GM19240 (cell line): Measurements from ENCODE around the gene SGMS1.
"Not testable (repeated sequence)": the region's sequence is repeated elsewhere in the genome, so short reads cannot be mapped to it uniquely, and the experiment has no call there.

Experiments
- DNase-seq: peaks from one replicate; pipeline ENCODE4 v3.0.0; 2011; ENCODE audit warnings: low spot score; ENCODE audit not compliant: insufficient read length

The SGMS1 gene

DNA sequence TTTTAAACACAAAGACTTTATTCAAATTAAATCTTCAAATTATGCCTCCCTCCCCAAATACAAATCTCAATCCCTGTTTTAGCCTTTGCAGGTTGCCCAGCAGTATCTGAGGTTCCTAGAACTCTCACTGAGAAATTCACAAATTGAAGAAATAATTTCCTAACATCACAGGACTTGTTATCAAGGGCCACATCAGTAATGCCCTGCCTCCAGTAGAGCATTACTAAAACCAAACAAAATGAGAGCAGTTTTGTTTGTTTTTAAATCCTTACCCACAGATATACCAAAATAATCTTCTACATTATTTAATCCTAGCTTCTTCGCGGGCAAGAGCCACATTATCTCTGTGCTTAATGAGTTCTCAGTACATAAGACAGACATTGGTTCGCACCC, 152.2 kb downstream of the SGMS1 start:
- DNase-seq: no peak

DNA sequence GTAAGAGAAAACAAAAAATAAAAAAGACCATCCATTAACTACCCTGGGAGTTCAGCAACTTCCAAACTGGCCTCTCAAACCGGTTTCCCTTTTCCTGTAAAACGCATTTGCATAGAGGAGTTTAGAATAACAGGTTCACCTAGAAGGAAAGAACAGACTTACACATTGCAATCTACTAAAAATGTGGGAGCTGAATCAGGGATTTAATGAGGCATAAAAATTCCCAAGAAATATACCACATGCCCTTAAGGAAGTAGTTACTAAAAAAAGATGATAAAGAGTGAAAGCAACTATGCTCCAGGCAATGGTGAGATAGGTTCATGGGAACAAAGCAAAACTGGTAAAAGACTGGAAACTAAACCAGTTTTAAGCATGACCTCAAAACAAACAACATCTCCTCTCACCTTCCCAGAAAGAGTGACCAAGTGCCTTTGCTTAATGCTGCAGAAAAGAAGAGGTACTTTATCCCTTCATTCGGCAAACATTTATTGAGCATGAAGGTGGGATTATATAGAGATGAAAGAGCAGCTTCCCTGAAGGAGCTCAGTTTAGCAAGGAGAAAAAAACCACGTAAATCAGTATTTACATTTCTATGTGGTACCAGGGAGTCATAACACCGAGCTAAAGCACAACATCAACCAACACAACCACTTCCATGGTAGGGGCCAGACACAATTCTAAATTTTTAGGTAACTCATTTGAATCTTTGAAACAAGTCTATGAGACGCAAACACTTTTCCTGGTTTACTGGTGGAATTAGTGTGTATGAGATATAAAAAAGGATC, 152.8 kb downstream of the SGMS1 start:
- no peak for DNase-seq

DNA sequence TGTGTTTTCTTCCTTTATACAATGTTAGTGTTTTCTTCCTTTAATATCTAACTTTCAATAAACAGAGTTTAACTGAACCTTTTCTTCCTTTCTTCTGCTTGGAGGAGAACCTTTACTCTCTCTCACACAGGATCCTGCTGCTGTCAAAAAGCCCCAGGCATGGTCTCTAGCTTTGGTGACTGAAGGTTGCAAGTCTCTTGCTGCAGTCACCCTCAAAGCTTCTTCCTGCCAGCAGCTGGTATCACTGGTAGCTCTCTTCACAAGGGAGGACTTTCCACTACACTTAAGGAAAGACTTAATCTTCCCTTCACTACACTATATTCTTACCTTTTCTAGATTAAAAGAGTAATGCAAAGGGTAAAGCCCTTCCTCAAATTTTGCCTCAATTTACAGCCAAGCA, 153.4 kb downstream of the SGMS1 start:
- DNase-seq: no peak

DNA sequence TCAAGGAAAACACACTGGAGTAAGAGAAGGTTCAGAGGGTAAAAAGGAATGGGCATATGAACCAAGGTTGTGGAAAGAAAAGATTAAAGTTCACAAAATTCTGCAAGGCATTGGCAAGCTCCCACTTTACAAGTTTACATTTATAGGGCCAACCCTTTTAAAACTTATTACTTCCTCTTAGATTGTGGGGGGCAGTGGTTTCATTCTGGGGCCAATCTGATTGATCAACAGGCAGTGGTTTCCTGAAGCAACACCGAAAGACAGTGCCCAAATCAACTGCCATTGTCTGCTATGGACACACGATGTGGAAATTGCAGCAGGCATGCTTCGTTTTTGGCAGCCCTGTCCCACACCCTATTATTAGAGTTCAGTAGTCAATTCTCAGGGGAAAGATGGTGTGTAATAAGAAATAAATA, 154.0 kb downstream of the SGMS1 start:
- DNase-seq: no peak

DNA sequence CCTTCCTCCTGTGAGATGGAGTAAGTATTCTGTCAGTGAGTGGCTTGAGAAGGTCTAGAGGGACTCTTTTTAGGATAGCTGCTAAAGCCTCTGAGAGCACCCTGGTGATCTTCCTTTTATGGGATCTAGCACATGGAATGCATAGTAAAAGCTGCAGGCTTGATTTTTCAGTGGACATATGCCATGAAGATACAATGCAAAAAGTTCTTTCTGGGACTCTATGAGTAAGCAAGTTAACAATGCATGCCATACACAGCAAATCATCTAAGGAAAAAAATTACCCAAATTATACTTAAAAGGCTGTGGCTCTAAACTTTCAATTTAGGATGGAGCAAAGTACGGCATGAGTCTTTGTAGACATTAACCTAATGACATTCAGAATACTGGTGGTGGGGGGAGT, 154.5 kb downstream of the SGMS1 start:
- DNase-seq: no peak

DNA sequence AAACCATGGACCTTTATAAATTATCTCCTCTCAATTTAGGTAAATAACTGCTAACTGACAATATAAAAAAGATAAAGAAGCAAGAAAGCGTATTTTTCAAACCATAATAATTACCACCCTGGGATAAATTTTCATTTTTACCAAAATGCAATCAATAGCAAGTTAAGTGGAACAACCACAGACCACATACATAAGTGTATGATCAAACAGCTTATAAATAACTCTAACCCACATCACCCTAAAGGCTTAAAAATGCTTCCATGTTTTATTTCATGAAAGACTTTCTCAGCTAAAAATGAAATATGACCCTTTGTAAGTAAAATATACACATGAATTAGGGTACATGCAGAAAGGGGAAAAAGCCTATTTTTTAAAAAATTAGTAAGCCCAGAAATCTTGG, 156.5 kb downstream of the SGMS1 start:
- DNase-seq: no peak

DNA sequence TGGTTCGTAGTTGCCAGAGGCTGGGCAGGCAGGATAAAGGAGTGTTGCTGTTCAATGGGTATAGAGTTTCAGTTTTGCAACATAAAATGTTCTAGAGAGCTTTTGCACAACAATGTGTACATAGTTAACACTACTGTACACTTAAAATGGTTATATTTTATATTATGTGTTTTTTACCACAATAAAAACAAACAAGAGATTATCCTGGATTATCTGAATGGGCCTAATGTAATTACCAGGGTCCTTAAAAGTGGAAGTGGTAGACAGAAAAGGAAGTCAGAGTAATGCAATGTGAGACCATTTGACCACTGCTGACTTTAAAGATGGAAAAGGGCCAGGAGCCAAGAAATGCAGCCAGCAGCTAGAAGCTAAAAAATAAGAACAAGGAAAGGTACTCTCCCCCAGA, 159.7 kb downstream of the SGMS1 start:
- DNase-seq: no peak

DNA sequence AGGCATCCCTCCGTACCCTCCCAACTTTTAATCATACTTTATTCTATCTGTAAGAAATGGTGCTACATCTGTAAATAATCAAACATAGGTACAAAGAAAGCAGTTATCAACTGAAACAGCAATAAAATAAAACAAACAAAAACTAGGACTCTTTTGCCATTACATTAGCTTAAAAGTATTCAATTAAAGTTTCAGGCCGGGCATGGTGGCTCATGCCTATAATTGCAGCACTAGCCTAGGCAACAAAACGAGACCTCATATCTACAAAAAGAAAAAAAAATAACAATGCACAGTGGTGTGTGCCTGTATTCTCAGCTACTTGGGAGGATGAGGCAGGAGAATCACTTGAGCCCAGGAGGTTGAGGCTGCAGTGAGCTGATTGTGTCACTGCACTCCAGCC, 161.9 kb downstream of the SGMS1 start:
- no peak for DNase-seq

DNA sequence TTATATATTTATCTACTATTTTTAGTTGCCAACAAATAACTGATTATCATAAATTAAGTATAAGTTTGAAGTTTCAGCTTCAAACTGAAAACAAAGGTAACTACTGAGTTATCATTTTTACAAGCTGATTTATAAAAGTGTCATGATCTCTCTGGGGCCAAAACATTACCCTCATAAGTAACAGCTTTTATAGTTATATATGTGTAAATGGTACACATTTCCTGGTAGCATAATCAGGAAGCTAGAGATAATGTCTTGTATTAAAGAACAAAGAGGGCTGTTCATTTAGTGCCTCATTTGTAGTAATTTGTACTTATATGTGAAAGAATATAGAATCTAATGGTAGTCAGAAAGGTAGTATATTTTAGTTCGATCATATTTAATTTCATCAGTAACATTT, 162.6 kb downstream of the SGMS1 start:
- DNase-seq: no peak

DNA sequence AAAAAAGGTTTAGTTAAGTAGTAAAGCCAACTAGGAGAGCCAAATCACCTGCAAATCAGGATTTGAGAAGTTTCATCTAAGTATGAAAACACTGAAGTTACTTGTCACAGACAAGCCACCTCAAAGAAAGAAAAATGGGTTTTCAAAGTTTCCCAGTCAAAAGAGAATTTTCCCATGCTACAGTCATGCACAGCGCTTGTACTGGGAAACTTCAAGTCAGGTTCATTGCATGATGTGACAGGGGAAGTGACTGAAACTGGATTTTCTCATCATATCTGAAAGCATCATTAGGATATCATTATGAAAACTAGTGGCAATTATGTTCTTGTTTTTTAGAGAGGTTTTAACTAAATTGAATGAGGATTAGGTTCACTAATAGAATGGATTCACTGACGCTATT, 167.0 kb downstream of the SGMS1 start:
- no peak for DNase-seq

DNA sequence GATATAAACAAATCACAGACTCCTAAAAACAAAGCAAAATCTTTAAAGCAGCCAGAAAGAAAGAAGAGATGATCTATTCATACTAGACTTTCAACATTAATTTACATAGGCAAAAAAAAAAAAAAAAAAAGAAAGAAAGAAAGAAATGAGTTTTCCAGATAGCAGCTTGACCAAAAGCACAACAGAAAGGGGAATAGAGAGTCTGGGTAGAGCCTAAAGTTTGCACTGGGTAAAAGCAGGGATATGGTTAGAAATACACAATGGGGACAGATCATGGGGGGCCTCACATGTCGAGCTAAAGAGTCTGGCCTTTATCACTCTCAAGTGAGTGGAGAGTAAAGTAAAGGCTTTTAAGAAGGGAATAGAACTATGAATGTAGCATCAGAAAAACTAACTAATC, 169.8 kb downstream of the SGMS1 start:
- no peak for DNase-seq

DNA sequence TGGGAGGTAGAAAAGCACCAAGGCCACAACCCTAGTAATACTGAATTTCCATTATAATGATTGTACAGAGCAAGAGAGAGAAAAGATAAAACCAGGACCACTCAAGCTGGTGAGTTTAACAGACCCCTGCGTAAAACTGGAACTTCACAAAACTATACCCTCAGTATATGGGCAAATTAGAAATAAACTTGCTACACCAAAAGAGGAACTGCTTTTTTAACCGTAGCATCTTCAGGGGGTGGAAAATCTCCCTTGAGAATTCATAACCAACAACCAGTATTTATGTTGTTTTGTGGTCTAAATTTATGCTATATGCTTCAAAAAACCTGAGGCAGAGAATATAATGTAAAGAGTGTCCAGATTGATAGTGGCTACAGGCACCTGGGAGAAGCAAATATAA, 171.2 kb downstream of the SGMS1 start:
- no peak for DNase-seq

DNA sequence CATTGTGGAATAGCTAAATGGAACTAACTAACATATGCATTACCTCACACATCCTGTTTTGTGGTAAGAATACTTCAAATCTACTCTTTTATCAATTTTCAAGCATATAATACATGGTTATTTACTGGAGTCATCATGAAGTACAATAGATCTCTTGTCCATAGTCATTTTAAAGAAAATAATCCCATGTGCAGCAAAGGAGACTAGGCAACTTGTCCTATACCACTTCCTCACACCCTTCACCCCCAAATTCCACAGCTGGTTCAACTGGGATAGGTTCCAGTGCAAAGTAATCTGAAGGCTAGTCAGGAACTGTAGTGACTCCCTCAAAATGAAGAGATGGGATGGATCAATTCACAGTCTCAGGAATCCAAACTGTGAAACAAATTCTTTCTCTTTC, 176.1 kb downstream of the SGMS1 start:
- no peak for DNase-seq

DNA sequence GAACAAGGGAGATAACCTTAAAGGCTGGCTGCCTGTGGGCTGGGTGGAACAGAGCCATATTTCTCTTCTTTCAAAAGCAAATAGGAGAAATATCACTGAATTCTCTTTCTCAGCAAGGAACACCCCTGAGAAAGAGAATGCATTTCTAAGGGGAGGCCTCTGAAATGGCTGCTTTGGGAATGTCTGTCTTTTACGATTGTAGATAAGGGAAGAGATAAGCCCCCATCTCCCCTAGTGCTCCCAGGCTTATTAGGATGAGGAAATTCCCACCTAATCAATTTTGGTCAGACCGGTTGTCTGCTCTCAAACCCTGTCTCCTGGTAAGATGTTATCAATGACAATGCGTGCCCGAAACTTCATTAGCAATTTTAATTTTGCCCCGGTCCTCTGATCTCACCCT, 178.0 kb downstream of the SGMS1 start:
- DNase-seq: not testable (repeated sequence)

DNA sequence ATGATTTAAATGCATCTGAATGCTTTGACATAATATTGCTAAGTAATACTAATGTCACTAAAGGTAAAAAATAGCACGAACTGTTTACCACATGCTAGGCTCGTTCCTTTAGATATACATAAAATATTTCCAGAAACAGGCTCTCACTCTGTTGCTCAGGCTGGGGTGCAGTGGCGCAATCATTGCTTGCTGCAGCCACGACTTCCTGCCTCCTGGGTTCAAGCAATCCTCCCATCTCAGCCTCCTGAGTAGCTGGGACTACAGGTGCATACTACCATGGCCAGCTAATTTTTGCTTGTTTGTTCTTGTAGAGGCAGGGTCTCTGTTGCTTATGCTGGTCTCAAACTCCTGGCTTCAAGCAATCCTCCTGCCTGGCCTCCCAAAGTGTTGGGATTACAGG, 183.3 kb downstream of the SGMS1 start:
- no peak for DNase-seq

DNA sequence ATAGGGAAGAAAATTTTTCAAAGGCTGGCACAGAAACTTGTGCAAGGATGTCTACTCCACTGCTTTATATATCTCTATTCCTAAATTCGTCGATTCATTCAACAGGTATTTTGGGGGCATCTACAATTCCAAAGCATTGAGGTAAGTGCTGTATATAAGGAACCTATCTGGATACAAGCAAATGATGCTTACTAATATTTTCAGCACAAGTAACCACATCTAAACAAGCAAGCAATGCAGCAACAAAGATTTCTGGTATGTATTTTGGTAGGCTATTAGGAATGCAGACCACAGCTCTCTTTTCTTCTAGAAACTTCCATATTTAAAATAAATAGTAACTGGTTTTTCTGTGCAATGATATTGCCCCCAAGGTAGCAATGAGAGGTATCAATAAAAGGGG, 183.9 kb downstream of the SGMS1 start:
- DNase-seq: no peak

DNA sequence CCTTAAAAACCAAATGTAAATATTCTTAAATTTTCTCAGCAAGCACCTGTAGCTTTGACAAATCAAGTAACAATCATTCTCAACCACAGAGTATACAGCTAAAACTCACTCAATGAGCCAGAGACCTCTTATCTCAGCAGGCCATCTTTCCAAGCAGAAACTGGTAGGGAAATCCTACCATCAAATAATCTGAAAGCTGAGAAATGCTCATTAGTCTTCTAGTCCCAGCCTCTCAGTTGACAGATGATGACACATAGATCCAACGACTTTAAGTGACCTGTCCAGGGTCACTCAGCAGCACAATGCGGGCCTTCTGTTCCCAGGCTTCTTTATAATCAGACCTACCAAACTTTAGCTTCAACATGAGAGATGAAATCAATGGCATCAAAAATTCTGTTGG, 184.6 kb downstream of the SGMS1 start:
- no peak for DNase-seq

DNA sequence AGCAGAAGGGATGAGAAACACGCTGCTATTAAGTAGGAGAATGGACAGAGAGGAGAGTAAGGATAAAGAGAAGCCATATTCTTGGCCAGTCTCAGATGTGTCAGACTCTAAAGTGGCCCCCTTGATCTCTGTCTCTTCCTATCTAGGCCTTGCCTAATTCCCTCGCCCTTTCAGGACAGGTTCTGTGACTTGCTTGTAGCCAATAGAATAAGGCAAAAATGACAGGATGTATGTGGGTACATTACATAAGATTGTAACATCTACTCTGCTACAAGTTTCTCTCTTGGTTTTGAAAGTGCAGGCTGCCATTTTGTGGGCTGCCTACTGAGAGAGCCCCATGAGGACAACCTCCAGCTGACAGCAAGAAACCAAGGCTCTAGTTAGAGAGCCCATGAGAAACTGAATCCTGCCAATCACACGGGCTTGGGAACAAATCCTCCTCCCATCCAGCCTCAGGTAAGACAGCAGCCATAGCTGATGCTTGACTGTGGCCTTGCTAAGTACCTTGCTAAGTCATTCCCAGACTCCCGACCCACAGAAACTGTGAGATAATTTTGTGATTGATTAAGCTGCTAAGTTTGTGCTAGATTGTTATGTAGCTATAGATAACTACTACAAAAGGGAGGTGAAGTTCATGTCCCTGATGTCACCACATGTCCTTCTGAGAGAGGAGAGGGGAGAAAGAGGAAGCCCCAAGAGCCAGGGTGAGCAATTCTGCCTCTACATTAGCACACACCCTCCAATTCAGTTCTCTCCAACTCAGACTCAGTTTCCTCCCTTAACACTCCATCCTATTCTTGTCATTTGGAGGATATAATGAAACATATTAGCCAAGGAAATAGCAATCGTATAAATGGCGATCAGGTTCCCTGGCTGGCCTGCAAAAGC, 185.5 kb downstream of the SGMS1 start:
- no peak for DNase-seq

DNA sequence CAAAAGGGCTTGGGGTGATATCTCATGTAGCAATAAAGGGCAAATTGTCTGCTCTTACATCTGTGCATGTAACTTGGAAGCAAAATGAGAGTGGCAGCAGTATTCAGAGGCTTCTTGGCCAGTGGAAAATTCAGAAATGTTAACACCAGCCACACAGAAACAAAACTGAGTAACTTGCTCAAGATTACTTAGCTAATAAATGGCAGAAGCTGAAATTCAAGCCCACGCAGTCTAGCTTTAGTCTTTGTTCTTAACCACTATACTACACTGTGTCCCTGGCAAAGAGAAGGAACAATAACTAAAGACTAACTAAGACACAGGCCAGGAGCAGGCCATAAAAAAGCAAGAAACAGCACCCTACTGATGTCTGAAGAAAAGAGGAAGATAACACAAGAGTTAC, 186.5 kb downstream of the SGMS1 start:
- DNase-seq: no peak

DNA sequence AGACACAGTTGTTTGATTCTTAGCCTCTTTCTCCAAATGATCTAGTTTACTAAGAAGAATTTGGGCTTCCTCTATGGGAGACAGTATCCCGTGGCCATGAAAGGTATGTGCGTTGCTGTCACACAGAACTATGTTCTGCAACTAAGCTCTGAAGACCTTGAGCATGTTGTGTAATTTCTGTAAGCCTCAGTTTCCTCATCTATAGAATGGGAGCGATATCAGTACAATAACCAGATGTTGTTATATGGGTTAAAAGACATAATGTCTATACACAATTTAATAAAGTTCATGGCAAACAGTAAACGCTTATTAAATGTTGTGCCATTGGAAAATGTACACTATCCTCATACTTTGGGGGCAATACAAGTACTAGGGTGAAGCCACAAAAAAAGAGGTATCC, 187.0 kb downstream of the SGMS1 start:
- no peak for DNase-seq

DNA sequence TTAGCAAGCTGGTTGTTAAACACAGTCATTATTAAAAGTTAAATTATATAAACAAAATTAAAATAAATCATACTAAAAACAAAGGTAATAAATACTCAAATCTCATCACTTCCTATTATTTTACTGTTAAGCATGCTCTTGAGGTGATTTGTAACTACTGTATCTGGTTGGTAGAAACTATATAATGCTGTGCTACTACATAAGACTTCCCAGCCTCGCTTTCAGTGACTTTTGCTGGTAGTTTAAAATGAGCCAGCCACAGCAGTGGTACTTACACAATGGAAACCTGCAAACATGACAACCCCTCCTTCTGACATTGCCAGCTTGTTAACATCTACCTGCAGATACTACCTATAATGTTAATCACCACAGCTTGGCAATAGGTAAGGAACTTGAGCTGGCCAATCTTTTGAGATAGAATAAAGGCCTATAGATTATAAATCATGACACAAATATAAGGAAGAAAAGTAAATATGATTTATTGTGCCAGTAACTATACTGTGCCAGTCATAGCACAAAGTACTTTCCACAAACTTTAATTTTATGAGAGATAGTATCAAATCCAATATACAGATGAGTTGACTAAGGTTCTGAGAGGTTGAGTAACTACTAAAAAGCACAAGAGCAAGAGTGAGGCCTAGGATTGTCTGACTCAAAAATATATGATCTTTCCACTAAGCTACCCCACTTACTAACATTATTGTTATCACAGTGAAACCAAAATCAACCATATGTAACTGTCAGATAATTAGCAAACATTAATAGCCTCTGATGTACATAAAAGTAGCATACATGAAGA, 191.3 kb downstream of the SGMS1 start:
- DNase-seq: no peak

DNA sequence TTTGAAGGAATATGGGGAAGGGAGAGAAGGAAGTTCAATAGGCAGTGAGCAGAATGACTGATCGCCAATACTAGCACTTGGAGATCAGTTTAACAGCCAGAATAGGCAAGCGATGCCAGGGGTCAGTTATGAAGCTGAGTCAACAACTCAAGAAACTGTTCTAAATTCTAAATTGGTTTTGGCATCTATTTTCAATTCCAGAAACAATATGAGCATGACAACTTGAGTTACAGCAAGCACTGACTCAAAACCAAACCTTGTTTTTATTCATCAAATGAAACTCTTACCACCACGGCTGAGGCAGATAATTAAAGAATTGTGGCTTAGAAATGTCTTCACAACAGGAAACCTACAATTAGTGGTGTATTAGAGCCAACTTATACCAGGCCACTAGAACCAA, 192.0 kb downstream of the SGMS1 start:
- DNase-seq: no peak
